Activated CD4-positive, alpha-beta T cell treated with anti-CD3 and anti-CD28 coated beads for 1 hour (primary cell): Measurements from ENCODE around the gene PCNT.
"Not testable (repeated sequence)": the region's sequence is repeated elsewhere in the genome, so short reads cannot be mapped to it uniquely, and the experiment has no call there.

Experiments
- DNase-seq: peaks from one replicate; pipeline ENCODE4 v3.0.0-alpha.2; 2020

The PCNT gene

GRCh38 chr21:46357684-46358425 is 33.9 kb downstream of the PCNT start:
- DNase-seq = no peak

- no peak for DNase-seq
These were observed 37.2 kb downstream of the PCNT start for GRCh38 chr21:46361176-46361575.

GRCh38 chr21:46361935-46362334 is 38.0 kb downstream of the PCNT start:
- DNase-seq = no peak

- no peak for DNase-seq
These were observed 39.0 kb downstream of the PCNT start for GRCh38 chr21:46362946-46363345.

- DNase-seq = no peak
These were observed 39.7 kb downstream of the PCNT start for GRCh38 chr21:46363698-46364097.

GRCh38 chr21:46366091-46366490 is 42.1 kb downstream of the PCNT start:
- no peak for DNase-seq

GRCh38 chr21:46366561-46366960 is 42.6 kb downstream of the PCNT start:
- DNase-seq = no peak

- DNase-seq = no peak
These were observed 43.0 kb downstream of the PCNT start for GRCh38 chr21:46366966-46367365.

GRCh38 chr21:46368533-46369285 is 44.8 kb downstream of the PCNT start:
- no peak for DNase-seq

- DNase-seq = no peak
These were observed 45.7 kb downstream of the PCNT start for GRCh38 chr21:46369520-46370235.

- no peak for DNase-seq
These were observed 47.5 kb downstream of the PCNT start for GRCh38 chr21:46371204-46372013.

GRCh38 chr21:46372014-46372485 is 48.1 kb downstream of the PCNT start:
- no peak for DNase-seq

- not testable (repeated sequence) for DNase-seq
These were observed 49.0 kb downstream of the PCNT start for GRCh38 chr21:46372947-46373346.

GRCh38 chr21:46374761-46375389 is 50.9 kb downstream of the PCNT start:
- DNase-seq = no peak

- DNase-seq = no peak
These were observed 51.7 kb downstream of the PCNT start for GRCh38 chr21:46375560-46376230.

GRCh38 chr21:46376231-46376628 is 52.3 kb downstream of the PCNT start:
- no peak for DNase-seq

GRCh38 chr21:46376856-46377453 is 53.0 kb downstream of the PCNT start:
- no peak for DNase-seq

GRCh38 chr21:46377789-46378188 is 53.8 kb downstream of the PCNT start:
- no peak for DNase-seq

GRCh38 chr21:46379105-46379504 is 55.1 kb downstream of the PCNT start:
- no peak for DNase-seq

- no peak for DNase-seq
These were observed 55.7 kb downstream of the PCNT start for GRCh38 chr21:46379691-46380090.

GRCh38 chr21:46381541-46381940 is 57.6 kb downstream of the PCNT start:
- no peak for DNase-seq
